HG02588 (cell line): ENCODE measurements around the gene FXYD3.

Experiments used
- ATAC-seq: cut with Tn5 transposase; IDR thresholded peaks from one replicate; pipeline ENCODE4 v1.9.1; 2021; ENCODE audit warnings: mild to moderate bottlenecking, moderate library complexity; ENCODE audit not compliant: unreplicated experiment

FXYD3 gene

GRCh38 chr19:35105411-35106290 is 10.0 kb upstream of the FXYD3 start:
- ATAC-seq, result no peak

DNA sequence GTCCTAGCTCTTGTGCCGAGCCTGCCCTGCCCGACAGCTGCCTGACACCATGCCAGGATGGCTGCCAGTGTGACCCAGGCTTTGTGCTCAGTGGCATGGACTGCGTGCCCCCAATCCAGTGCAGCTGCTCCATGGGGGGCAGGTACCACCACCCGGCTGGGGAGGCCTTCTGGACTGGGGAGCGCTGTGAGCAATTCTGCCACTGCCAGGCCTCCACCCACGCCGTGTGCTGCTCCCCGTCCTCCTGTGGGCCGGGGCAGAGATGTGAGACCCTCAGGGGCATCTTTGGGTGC is 9.4 kb upstream of the FXYD3 start:
- no peak for ATAC-seq

- no peak for ATAC-seq
Measured at GRCh38 chr19:35106898-35107541, 8.6 kb upstream of the FXYD3 start.

DNA sequence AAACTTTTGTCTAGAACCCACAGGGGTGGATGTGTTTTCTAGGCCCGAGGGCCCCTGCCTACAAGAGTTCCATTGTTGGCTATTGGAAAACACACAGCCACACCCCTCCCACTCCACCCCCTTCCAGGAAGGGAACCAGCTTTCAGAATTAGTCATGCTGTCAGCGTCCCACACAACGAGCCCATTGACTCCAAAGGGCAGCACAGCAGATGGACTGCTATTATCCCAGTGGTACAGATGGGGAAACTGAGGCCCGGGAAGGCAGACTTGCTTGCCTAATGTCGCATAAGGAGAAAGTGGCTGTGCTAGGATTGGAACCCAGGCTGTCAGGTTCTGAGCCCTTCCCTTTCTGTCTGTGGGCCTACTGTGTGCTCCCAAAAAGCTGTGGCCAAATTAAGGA is 8.1 kb upstream of the FXYD3 start:
- ATAC-seq, result no peak

GRCh38 chr19:35108730-35109129 is 6.9 kb upstream of the FXYD3 start:
- no peak for ATAC-seq

DNA sequence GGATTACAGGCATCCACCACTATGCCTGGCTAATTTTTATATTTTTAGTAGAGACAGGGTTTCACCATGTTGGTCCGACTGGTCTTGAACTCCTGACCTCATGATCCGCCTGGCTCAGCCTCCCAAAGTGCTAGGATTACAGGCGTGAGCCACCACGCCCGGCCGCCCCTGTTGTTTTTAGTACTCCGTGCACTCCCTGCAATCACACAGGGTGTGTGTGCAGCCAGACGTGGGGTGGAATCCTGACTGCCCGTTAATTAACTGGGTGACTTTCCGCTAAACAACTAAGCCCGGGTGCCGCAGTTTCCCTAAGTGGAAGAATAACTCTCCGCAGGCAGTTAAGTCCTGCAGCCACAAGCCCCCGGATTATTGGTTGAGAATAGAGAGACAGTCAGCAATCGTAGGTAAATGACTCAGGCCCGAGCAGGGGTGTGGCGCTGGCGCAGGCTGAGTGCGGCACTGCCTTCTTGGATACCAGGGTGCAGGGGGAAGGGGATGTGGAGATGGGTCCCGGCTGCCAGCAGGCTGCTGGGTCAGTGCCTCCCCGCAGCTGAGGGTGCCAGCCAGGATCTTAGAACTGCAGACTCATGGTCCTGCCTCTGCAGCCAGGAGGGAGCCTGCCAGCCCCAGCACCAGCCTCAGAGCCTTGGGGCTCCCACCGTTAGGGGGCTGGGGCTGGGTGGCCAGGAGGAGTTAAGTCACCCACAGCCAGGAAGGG is 6.1 kb upstream of the FXYD3 start:
- ATAC-seq, result no peak

DNA sequence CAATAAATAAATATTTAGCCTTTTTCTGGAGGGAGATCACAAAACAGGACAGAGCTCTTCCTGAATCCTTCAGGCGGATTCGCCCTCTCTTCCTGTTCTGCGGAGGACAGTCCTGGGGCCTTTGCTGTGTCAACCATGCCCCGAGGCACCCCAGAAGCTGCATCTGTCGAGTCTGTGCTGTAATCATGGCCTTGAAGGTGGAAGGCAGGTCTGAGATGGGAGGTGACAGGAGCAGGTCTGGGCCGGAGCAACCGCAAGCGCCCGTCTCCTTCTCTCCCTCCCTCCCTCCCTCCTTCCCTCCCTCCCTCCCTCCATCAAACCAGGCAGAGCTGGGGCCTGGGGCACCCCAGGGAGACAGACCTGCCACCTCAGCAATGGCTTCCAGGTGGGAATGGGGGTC is 4.6 kb upstream of the FXYD3 start:
- no peak for ATAC-seq

DNA sequence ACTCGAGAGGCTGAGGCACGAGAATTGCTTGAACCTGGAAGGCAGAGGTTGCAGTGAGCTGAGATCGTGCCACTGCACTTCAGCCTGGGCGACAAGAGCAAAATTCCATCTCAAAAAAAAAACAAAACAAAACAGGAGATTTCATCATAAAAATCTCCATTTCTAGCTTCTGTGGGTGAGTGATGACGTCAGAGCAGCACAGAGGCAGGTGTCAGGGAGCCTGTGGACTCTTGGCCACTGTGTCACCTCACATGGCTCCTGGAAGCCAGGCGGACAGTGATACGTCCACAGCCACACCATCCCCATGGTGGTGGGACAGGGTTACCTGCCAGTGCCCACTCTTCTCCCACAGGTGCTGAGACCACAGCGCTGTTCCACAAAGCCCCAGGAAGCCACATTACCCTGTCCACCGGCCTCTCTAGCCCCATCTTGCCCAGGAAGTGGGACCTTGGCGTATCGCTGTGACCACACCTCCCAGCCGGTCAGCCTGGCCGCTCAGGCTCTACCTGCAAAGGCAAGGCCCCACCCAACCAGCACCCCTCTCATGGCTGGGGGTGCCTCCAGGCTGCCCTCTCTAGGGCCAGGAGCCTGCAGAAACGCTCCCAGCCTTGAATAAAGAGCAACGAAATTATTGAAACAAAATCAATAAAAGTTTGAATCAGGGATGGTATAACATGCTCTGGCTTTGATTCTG is 2.5 kb upstream of the FXYD3 start:
- ATAC-seq, result no peak

DNA sequence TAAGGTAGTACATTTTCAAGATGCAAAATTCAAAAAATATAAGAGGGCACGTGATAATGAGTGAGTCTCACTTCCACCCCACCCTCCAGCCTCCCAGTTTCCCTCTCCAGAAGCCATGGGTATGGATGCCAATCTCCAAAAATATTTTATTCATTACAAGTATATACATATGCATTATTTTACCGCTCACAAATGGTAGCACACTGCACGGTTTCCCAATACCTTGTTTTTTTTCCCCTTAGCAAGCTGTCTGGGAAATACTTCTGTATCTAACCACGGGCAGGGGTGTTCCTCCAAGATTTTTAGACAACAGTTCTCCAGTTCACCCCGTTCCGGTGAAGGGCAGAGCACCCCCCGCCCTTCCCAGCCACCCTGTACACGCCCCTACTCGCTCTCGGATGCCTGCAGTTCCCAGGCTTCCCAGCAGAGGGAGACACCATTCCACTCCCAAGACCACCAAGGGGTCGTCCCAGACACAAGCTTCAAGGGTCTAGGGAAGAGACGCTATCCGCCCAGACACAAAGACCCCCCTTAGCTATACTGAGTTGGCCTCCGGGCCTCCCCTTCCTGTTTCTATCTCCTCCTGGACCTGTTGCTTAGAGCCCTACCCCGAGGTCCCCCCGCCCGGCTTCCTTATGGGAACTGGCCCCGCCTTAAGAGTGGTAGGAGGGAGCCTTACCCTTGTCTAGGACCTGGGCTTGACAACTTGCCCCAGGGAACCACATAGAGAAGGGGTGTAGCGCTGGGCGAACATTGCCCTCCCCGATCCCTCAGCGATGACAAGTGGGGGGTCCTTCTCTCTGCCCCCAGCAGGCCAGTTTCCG is 1.1 kb upstream of the FXYD3 start:
- no peak for ATAC-seq

DNA sequence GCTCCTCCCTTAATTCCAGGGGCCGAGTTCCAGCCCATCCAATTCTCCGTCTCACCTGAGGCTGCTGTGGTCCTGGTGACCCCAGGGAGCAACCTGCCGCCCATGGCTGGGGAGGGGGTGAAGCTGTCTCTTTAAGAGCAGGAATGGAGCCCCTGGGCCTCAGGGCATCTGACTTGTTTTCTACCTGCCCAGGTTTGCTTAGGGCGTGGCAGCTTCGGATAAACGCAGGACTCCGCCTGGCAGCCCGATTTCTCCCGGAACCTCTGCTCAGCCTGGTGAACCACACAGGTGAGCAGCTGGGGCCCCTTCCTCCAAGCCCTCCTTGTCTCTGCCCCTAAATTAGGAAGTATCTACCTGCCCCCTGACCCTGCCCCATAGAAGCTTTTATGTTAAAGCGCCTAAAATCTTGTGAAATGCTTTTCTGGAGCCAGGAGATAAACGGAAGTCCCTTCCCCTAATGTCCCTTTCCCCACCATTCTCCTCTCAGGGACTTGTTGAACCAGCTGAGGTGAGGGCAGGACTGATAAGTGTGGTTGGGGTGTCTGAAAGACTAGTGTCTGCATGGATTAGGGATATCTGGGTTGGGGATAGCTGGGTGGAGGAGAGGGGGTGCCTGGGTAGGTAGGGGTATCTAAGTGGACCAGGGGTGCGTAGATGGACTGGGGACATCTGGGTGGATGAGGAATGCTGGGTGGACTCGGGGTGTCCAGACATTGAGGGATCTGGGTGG is 614 bp downstream of the FXYD3 start:
- no peak for ATAC-seq

DNA sequence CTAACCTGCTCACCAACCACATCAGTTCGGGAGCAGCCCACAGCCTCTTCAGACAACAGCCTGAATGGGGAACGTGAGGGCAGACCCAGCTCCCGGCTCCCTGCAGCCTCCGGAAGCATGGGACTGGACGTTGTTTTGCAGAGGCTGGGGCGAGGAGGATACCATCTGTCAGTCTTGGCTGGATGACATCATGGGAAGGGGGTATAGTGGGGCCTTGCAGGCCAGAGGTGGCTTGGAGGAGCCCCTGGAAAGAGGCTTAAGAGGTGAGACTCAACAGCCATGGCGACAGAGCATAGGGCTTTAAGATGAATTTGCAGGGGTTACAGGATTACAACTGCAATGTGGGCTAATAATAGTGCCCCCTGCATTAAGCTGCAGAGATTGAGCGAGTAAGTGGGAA is 1.5 kb downstream of the FXYD3 start:
- no peak for ATAC-seq

DNA sequence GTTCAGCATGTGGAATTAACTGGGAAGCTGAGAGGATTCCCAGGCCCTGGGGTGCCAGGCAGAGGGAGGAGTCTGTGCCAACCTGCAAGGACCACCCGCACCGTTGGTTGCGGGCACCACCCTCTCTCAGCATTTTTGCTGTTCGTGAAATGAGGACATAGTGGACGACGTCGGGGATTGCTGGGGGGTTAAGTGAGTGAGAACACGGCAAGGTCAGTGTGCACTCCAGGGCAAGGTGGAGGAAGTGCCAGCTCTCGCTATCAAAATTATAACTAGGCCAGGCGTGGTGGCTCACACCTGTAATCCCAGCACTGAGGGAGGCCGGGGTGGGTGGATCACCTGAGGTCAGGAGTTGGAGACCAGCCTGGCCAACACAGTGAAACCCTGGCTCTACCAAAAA is 2.2 kb downstream of the FXYD3 start:
- ATAC-seq, result no peak

DNA sequence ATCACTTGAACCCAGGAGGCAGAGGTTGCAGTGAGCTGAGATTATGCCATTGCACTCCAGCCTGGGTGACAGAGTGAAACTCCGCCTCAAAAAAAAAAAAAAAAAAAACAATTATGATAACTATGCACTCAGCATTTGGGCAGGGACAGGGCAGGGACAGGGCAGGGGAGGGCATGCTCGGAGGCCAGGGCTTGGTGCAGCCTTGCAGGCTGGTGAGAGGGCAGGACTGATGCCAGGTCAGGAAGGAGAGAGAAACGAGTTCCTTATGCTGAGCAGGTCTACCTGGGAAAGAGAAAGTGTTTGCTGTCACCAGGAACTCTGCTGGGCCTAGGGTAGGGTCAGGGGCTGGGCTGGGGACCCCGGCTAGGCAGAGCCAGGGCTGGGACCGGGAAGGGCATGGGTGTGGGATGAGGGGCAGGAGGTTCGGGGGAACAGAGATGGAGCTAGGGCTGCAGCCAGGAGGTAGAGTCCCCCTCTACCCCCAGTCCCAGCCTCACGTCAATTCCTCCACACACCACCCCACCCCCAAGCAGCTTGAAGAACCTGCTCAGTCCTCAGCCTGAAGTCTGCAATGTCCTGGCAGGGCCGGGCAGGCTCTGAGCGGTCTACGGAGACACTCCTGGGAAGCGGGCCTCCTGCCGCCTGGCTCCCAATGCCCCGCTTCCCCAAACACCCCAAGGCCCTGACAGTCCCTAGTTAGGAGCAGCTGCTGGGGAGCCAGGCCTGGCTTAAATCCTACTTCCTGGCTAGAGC is 2.8 kb downstream of the FXYD3 start:
- no peak for ATAC-seq

- no peak for ATAC-seq
Measured at GRCh38 chr19:35119091-35119490, 3.5 kb downstream of the FXYD3 start.

DNA sequence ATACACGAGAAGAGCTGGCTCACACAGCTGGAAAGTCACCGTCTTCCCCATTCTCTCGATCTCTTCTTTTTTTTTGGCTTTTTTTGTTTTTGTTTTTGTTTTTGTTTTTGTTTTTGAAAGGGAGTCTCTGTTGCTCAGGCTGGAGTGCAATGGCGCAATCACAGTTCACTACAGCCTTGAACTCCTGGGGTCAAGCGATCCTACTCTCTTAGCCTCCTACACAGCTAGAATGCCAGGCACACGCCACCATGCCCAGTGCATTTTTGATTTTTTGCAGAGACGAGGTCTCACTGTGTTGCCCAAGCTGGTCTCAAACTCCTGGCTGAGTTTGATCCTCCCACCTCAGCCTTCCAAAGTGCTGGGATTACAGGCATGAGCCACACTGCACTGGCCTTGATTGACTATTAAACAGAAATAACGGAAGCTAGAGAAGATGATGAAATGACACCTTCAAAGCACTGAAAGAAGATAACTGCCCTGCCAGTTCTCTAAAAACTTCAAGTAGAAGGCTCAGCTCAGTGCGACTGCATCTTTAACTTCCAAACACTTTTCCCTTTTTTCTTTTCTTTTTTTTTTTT is 4.0 kb downstream of the FXYD3 start:
- no peak for ATAC-seq

GRCh38 chr19:35120492-35120891 is 4.9 kb downstream of the FXYD3 start:
- no peak for ATAC-seq

DNA sequence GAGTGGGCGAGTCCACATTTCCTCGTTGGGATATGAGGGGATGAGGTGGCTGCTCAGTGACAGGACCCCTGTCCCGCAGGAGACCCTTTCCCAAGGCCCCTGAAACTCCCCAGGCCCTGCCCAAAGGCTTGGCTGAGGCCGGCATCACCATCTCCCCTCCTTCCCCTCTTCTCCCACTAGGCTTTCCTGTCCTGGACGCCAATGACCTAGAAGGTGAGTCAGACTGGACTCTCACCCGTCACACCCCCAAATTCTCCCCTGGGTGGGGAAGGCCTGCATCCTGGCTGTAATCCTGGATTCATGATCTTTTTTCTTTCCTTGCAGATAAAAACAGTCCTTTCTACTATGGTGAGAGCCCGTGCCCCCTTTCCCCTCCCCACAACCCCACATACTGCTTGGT is 5.3 kb downstream of the FXYD3 start:
- ATAC-seq, result no peak

DNA sequence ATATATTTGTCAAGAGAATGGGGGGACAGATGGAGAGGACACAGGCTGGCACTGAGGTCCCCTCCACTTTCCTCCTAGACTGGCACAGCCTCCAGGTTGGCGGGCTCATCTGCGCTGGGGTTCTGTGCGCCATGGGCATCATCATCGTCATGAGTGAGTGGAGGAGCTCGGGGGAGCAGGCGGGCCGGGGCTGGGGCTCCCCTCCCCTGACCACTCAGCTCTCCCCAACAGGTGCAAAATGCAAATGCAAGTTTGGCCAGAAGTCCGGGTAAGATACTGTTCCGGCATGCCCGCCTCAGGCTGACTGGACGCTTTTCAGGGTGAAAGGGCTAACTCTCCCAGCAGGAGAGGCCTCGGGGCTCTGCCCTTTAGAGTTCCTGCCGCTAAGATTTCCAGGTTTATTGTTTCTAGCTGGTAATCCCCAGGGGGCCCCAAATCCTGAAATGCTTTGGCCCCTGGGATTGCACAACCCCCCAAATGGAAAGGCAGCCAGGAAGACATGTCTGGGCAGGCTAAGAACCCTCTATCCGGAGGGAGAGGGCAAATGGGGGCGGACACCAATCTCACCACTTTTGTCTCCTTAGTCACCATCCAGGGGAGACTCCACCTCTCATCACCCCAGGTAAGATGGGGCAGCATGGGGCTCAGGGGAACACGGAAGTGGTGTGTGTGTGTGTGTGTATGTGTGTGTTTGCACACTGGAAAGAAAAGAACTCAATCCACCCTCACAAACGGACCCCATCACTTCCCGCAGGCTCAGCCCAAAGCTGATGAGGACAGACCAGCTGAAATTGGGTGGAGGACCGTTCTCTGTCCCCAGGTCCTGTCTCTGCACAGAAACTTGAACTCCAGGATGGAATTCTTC is 7.3 kb downstream of the FXYD3 start:
- ATAC-seq, result no peak
